Measurements from ENCODE around the gene POGK. TPM values are rescaled to one million over a fixed set of nuclear protein-coding genes. Genes with fewer than 3 reads are reported as not detected.
A peak's percentile ranks its signal among the peaks of the same experiment; 100 is the strongest.

The POGK gene, protein sequence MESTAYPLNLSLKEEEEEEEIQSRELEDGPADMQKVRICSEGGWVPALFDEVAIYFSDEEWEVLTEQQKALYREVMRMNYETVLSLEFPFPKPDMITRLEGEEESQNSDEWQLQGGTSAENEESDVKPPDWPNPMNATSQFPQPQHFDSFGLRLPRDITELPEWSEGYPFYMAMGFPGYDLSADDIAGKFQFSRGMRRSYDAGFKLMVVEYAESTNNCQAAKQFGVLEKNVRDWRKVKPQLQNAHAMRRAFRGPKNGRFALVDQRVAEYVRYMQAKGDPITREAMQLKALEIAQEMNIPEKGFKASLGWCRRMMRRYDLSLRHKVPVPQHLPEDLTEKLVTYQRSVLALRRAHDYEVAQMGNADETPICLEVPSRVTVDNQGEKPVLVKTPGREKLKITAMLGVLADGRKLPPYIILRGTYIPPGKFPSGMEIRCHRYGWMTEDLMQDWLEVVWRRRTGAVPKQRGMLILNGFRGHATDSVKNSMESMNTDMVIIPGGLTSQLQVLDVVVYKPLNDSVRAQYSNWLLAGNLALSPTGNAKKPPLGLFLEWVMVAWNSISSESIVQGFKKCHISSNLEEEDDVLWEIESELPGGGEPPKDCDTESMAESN
- polyA plus RNA-seq (2013, experiment 1 of 2) = 31.1 TPM
- polyA plus RNA-seq (2013, experiment 2 of 2) = 31.9 TPM

DNA sequence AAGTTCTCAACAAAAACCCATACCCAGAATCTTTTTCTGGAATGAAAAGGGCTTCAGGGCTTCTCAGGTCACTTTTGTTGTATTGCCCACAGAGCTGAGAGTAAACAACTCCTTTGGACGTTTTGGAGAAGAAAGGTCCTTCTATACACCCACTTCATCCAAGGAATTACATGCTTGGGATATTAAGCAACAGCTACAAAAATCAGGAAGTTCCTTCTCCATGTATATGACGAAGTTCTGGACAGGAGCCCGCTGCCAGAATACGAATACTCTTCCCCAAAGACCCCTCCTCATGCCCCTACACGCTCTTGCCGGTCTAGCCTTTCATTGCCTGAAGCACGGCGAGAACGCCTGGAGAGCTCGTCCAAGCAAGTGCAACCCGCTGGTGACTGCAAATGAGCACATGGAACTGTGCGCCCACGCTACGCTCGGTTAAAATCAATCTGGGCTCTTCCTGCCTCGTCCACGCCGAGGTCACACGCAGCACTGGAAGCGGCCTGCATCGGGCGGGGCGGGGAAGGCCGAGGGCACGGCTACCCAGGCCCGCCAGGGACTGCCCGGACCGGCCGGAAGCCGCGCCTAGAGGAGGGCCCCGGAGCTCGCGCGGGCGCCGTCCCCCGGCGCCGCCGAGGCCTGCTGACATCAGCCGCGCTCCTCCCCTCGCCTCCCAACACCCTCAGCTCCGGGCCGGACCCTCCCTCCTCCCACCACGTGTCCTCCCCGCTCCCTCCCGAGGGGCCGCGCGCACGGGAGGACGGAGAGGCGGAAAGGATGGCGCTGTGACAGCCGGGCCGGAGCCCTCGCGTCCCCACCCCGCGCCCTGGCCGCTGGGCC lies at the start of gene POGK:
TSS of gene POGK (plus strand) at position 710 of the 834 bp plus-strand sequence. CDS start 1,482 bp downstream, outside the sequence.
- Histone ChIP-seq H3K14ac (ENCODE audit: low read length) (peak within 1 kb of the TSS; percentile 97), H3K4ac (ENCODE audit: low read length) (no peak within 1 kb of the TSS), H3K4me1 (ENCODE audit: control insufficient read depth in 2 of 2, insufficient read depth in 1 of 2, low read depth in 1 of 2, low read length in 2 of 2) (peaks cover 7 to 16% of the 10 kb centered on the region in 2 donors), H2AK5ac (ENCODE audit: low read depth, low read length) (no peak within 1 kb of the TSS), H4K91ac (ENCODE audit: low read depth, low read length, poor library complexity) (no peak within 1 kb of the TSS), H2BK15ac (ENCODE audit: low read length) (no peak within 1 kb of the TSS), H3K23ac (ENCODE audit: low read depth, low read length, poor library complexity) (peak within 1 kb of the TSS; percentile 97), H3K4me3 (ENCODE audit: low read length in 2 of 2) (peak within 1 kb of the TSS; percentile 77 to 91), H3K9ac (ENCODE audit: low read depth, low read length, poor library complexity) (peak within 1 kb of the TSS; percentile 94), H3K4me2 (ENCODE audit: insufficient read depth, low read length, poor library complexity, severe bottlenecking) (peak within 1 kb of the TSS; percentile 78), H3K18ac (ENCODE audit: low read length) (peak within 1 kb of the TSS; percentile 99), H2BK5ac (ENCODE audit: low read length) (no peak within 1 kb of the TSS), H3K27ac (replicated peaks; ENCODE audit: low read length) (peak within 1 kb of the TSS; percentile 83), H4K8ac (ENCODE audit: low read depth, low read length) (no peak within 1 kb of the TSS), H3K36me3 (replicated peaks in 1 of 2; ENCODE audit: control insufficient read depth in 2 of 2, insufficient read depth in 2 of 2, low read length in 2 of 2) (peaks cover 27 to 38% of the 10 kb centered on the region in 2 donors), H2BK120ac (ENCODE audit: low read depth, low read length) (no peak within 1 kb of the TSS), H3K9me3 (replicated peaks in 1 of 2; ENCODE audit: control insufficient read depth in 2 of 2, insufficient read depth in 1 of 2, low read depth in 1 of 2, low read length in 2 of 2) (no peaks in the 10 kb centered on the region), H2AFZ (ENCODE audit: low read length) (peak within 1 kb of the TSS; percentile 99), H3K27me3 (ENCODE audit: control insufficient read depth in 3 of 3, insufficient read depth in 3 of 3, low read depth in 1 of 3, low read length in 3 of 3) (peaks cover 0 to 4% (median 0%) of the 10 kb centered on the region in 3 experiments), H2BK12ac (ENCODE audit: low read length) (no peak within 1 kb of the TSS), H3K79me1 (ENCODE audit: low read depth, low read length) (peaks cover 3% of the 10 kb centered on the region)
- DNase-seq (ENCODE audit: low spot score) = peak; percentile 80
- no CpG with 5 or more reads among the region's 63 CpGs for WGBS, 2 donors (ENCODE audit: extremely low coverage in 2 of 2, insufficient read length in 2 of 2, insufficient replicate concordance in 1 of 2)

DNA sequence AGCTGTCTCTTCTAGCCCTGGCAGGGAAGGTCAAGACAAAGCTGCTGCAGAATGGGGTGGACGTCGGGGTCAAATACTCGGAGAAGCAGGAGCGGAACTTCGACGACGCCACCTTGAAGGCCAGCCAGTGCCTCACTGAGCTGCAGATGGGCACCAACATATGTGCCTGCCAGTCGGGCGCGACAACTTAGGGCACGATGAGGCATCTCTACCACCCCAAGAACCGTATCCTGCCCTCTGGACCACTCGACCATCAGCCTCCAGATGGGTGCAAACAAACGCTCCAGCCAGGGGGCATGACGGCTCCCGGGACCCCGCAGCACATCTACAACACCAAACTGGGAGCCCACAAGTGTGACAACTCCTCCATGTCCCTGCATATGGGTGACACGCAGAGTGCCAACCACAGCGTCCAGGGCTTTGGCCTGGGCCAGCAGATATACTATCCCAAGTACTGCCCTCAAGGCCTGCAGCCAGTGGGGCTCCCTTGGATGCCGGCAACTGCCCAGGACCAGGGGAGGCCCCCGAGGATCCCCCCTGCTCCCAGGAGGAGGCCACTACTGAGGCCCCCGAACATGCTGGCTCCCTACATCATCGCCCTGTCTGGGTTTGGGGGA lies 42.5 kb upstream of the POGK start:
- Histone ChIP-seq H3K27me3 (ENCODE audit: control insufficient read depth in 3 of 3, insufficient read depth in 3 of 3, low read depth in 1 of 3, low read length in 3 of 3) (peaks cover 0 to 16% (median 0%) of the 10 kb centered on the region in 3 experiments), H3K27ac (replicated peaks; ENCODE audit: low read length) (no peak overlapping the region), H3K36me3 (replicated peaks in 1 of 2; ENCODE audit: control insufficient read depth in 2 of 2, insufficient read depth in 2 of 2, low read length in 2 of 2) (no peaks in the 10 kb centered on the region), H2AK5ac (ENCODE audit: low read depth, low read length) (peak overlapping the region; percentile 81), H2AFZ (ENCODE audit: low read length) (peak overlapping the region; percentile 43), H2BK5ac (ENCODE audit: low read length) (no peak overlapping the region), H2BK120ac (ENCODE audit: low read depth, low read length) (peak overlapping the region; percentile 61), H3K79me1 (ENCODE audit: low read depth, low read length) (no peaks in the 10 kb centered on the region), H4K91ac (ENCODE audit: low read depth, low read length, poor library complexity) (no peak overlapping the region), H3K4ac (ENCODE audit: low read length) (no peak overlapping the region), H3K9me3 (replicated peaks in 1 of 2; ENCODE audit: control insufficient read depth in 2 of 2, insufficient read depth in 1 of 2, low read depth in 1 of 2, low read length in 2 of 2) (no peaks in the 10 kb centered on the region), H3K23ac (ENCODE audit: low read depth, low read length, poor library complexity) (peak overlapping the region; percentile 85), H3K4me2 (ENCODE audit: insufficient read depth, low read length, poor library complexity, severe bottlenecking) (no peak overlapping the region), H3K9ac (ENCODE audit: low read depth, low read length, poor library complexity) (no peak overlapping the region), H4K8ac (ENCODE audit: low read depth, low read length) (no peak overlapping the region), H3K14ac (ENCODE audit: low read length) (peak overlapping the region; percentile 56), H3K4me3 (ENCODE audit: low read length in 2 of 2) (no peak overlapping the region), H3K4me1 (ENCODE audit: control insufficient read depth in 2 of 2, insufficient read depth in 1 of 2, low read depth in 1 of 2, low read length in 2 of 2) (no peaks in the 10 kb centered on the region), H2BK12ac (ENCODE audit: low read length) (no peak overlapping the region), H3K18ac (ENCODE audit: low read length) (peak overlapping the region; percentile 64), H2BK15ac (ENCODE audit: low read length) (no peak overlapping the region)
- no CpG with 5 or more reads among the region's 23 CpGs for WGBS, 2 donors (ENCODE audit: extremely low coverage in 2 of 2, insufficient read length in 2 of 2, insufficient replicate concordance in 1 of 2)
- no peak for DNase-seq (ENCODE audit: low spot score)

DNA sequence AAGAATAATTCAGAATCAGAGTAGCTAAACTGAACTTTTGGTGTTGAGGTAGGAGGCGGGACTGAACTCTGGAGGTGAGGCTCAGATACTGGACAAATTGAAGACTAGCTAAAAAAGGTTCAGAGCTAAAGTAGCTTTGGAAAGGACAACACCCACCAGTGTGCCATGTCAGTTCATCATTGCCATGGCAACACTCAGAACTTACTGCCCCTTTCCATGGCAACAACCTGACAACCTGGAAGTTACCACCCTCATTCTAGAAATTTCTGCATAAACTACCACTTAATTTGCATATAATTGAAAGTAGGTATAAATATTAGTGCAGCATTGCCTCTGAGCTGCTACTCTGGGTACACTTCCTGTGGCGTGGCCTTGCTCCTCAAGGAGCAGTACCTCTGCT lies 30.3 kb upstream of the POGK start:
- H3K9ac ChIP-seq (ENCODE audit: low read depth, low read length, poor library complexity) = no peak overlapping the region
- H3K9me3 ChIP-seq (replicated peaks in 1 of 2; ENCODE audit: control insufficient read depth in 2 of 2, insufficient read depth in 1 of 2, low read depth in 1 of 2, low read length in 2 of 2) = no peaks in the 10 kb centered on the region
- H3K79me1 ChIP-seq (ENCODE audit: low read depth, low read length) = no peaks in the 10 kb centered on the region
- H3K27ac ChIP-seq (replicated peaks; ENCODE audit: low read length) = no peak overlapping the region
- no peak overlapping the region for H3K4me2 ChIP-seq (ENCODE audit: insufficient read depth, low read length, poor library complexity, severe bottlenecking)
- H3K18ac ChIP-seq (ENCODE audit: low read length) = no peak overlapping the region
- no peak overlapping the region for H2BK15ac ChIP-seq (ENCODE audit: low read length)
- no peak overlapping the region for H2BK120ac ChIP-seq (ENCODE audit: low read depth, low read length)
- H3K36me3 ChIP-seq (replicated peaks in 1 of 2; ENCODE audit: control insufficient read depth in 2 of 2, insufficient read depth in 2 of 2, low read length in 2 of 2) = no peaks in the 10 kb centered on the region
- DNase-seq (ENCODE audit: low spot score) = no peak
- H2BK5ac ChIP-seq (ENCODE audit: low read length) = no peak overlapping the region
- no peak overlapping the region for H2AK5ac ChIP-seq (ENCODE audit: low read depth, low read length)
- H3K4me1 ChIP-seq (ENCODE audit: control insufficient read depth in 2 of 2, insufficient read depth in 1 of 2, low read depth in 1 of 2, low read length in 2 of 2) = peaks cover 0 to 9% of the 10 kb centered on the region in 2 donors
- no peak overlapping the region for H3K23ac ChIP-seq (ENCODE audit: low read depth, low read length, poor library complexity)
- no peak overlapping the region for H2BK12ac ChIP-seq (ENCODE audit: low read length)
- H3K27me3 ChIP-seq (ENCODE audit: control insufficient read depth in 3 of 3, insufficient read depth in 3 of 3, low read depth in 1 of 3, low read length in 3 of 3) = no peaks in the 10 kb centered on the region
- H2AFZ ChIP-seq (ENCODE audit: low read length) = no peak overlapping the region
- no CpG with 5 or more reads among the region's 2 CpGs for WGBS, 2 donors (ENCODE audit: extremely low coverage in 2 of 2, insufficient read length in 2 of 2, insufficient replicate concordance in 1 of 2)
- peak overlapping the region; percentile 77 for H4K91ac ChIP-seq (ENCODE audit: low read depth, low read length, poor library complexity)
- no peak overlapping the region for H4K8ac ChIP-seq (ENCODE audit: low read depth, low read length)
- no peak overlapping the region for H3K4ac ChIP-seq (ENCODE audit: low read length)
- no peak overlapping the region for H3K14ac ChIP-seq (ENCODE audit: low read length)
- H3K4me3 ChIP-seq (ENCODE audit: low read length in 2 of 2) = no peak overlapping the region
